Activated CD8-positive, alpha-beta memory T cell treated with anti-CD3 and anti-CD28 coated beads, Interleukin-2, amount 10 ng/mL, durations not matched to agents 7 days and 5 days (primary cell): Measurements from ENCODE around the gene PLXNA4. TPM values are rescaled to one million over a fixed set of nuclear protein-coding genes. Genes with fewer than 3 reads are reported as not detected.

Source experiments
- ATAC-seq: fragments of 150-1000 bp; cut with Tn5 transposase; one replicate; pipeline ENCODE4 v1.10.0; 2021; ENCODE audit warnings: moderate library complexity
- CTCF ChIA-PET: fragments of 350-600 bp; sonication (Branson Sonifier 250); formaldehyde crosslinking; loops from one replicate; lab custom pipeline; 2021; ENCODE audit warnings: antibody characterized with exemption; lab: Charles Lee
- DNase-seq: peaks from one replicate; pipeline ENCODE4 v3.0.0-alpha.2; 2020
- H3K27ac Mint-ChIP-seq: one replicate; pipeline ENCODE4 v1.8.0; 2021; ENCODE audit warnings: mild to moderate bottlenecking, mixed read lengths
- H3K27me3 Mint-ChIP-seq: one replicate; pipeline ENCODE4 v1.8.0; 2021; ENCODE audit warnings: mixed read lengths
- H3K36me3 Mint-ChIP-seq: one replicate; pipeline ENCODE4 v1.8.0; 2021; ENCODE audit warnings: mild to moderate bottlenecking, mixed read lengths
- H3K4me1 Mint-ChIP-seq: one replicate; pipeline ENCODE4 v1.8.0; 2021; ENCODE audit warnings: mixed read lengths
- H3K4me3 Mint-ChIP-seq: one replicate; pipeline ENCODE4 v1.8.0; 2021; ENCODE audit warnings: mild to moderate bottlenecking, moderate library complexity, mixed read lengths
- H3K9me3 Mint-ChIP-seq: one replicate; pipeline ENCODE4 v1.8.0; 2022; ENCODE audit warnings: low read depth, mixed read lengths
- total RNA-seq, 2 experiments: library from RNA; stranded (reverse); gene quantifications; one replicate each; pipeline ENCODE4 v1.2.3, GENCODE V29; 2021

PLXNA4 gene
- total RNA-seq, 2 experiments from 2014 or later, result 1.2 to 1.6 TPM

GRCh38 chr7:132441935-132442334 is 134.3 kb downstream of the PLXNA4 start:
- Mint-ChIP-seq H3K27me3 (peaks cover 24% of the 10 kb centered on the region), H3K27ac (no peak overlapping the region), H3K4me1 (peaks cover 54% of the 10 kb centered on the region), H3K36me3 (no peaks in the 10 kb centered on the region), H3K9me3 (no peaks in the 10 kb centered on the region), H3K4me3 (no peak overlapping the region)
- ATAC-seq (no peak), DNase-seq (no peak)
- CTCF ChIA-PET, result interaction anchor here (0.6 to 1.6 kb wide), 2 partner anchors 10 to 571 kb away, joined by 3 to 4 read pairs; no protein-coding TSS in a partner anchor

- Mint-ChIP-seq H3K4me1 (peaks cover 64% of the 10 kb centered on the region), H3K27ac (peak overlapping the region; percentile 31), H3K36me3 (no peaks in the 10 kb centered on the region), H3K4me3 (no peak overlapping the region), H3K27me3 (peaks cover 22% of the 10 kb centered on the region), H3K9me3 (no peaks in the 10 kb centered on the region)
- CTCF ChIA-PET, result interaction anchor here (0.6 to 1.6 kb wide), 3 partner anchors 10 to 589 kb away, joined by 3 to 4 read pairs (median 4); no protein-coding TSS in a partner anchor
- DNase-seq, result no peak
- no peak for ATAC-seq
Measured at GRCh38 chr7:132440151-132440550, 136.1 kb downstream of the PLXNA4 start.

GRCh38 chr7:132438926-132439325 is 137.3 kb downstream of the PLXNA4 start:
- Mint-ChIP-seq H3K4me3 (no peak overlapping the region), H3K27ac (no peak overlapping the region), H3K27me3 (peaks cover 20% of the 10 kb centered on the region), H3K36me3 (no peaks in the 10 kb centered on the region), H3K4me1 (peaks cover 69% of the 10 kb centered on the region), H3K9me3 (no peaks in the 10 kb centered on the region)
- ATAC-seq (no peak), DNase-seq (no peak)
- CTCF ChIA-PET, result interaction anchor here (1.4 to 3.5 kb wide), 3 partner anchors 9 to 14 kb away, joined by 4 to 17 read pairs (median 5); no protein-coding TSS in a partner anchor

- peaks cover 2% of the 10 kb centered on the region for H3K36me3 Mint-ChIP-seq
- peak; percentile 81 for DNase-seq
- peaks cover 8% of the 10 kb centered on the region for H3K27me3 Mint-ChIP-seq
- ATAC-seq, result peak; percentile 67
- H3K9me3 Mint-ChIP-seq, result no peaks in the 10 kb centered on the region
- H3K4me3 Mint-ChIP-seq, result peak overlapping the region; percentile 13
- peaks cover 76% of the 10 kb centered on the region for H3K4me1 Mint-ChIP-seq
- CTCF ChIA-PET, result interaction anchor here (1.0 to 3.5 kb wide), 4 partner anchors 10 to 120 kb away, joined by 3 to 17 read pairs (median 8); no protein-coding TSS in a partner anchor
- H3K27ac Mint-ChIP-seq, result peak overlapping the region; percentile 71
Measured at GRCh38 chr7:132437730-132438129, 138.5 kb downstream of the PLXNA4 start.

GRCh38 chr7:132436121-132436520 is 140.1 kb downstream of the PLXNA4 start:
- Mint-ChIP-seq H3K4me1 (peaks cover 88% of the 10 kb centered on the region), H3K9me3 (no peaks in the 10 kb centered on the region), H3K27ac (no peak overlapping the region), H3K36me3 (peaks cover 2% of the 10 kb centered on the region), H3K27me3 (peaks cover 3% of the 10 kb centered on the region), H3K4me3 (no peak overlapping the region)
- DNase-seq, result no peak
- no peak for ATAC-seq
- CTCF ChIA-PET, result interaction anchor here (1.7 to 3.5 kb wide), 3 partner anchors 12 to 42 kb away, joined by 4 to 17 read pairs (median 10); no protein-coding TSS in a partner anchor

- DNase-seq (peak; percentile 55), ATAC-seq (no peak)
- Mint-ChIP-seq H3K27ac (peak overlapping the region; percentile 84), H3K9me3 (no peaks in the 10 kb centered on the region), H3K36me3 (peaks cover 6% of the 10 kb centered on the region), H3K4me1 (peaks cover 96% of the 10 kb centered on the region), H3K4me3 (peak overlapping the region; percentile 51), H3K27me3 (peaks cover 3% of the 10 kb centered on the region)
- CTCF ChIA-PET, result interaction anchor here (1.2 to 3.5 kb wide), 6 partner anchors 11 to 145 kb away, joined by 3 to 17 read pairs (median 7); no protein-coding TSS in a partner anchor
Measured at GRCh38 chr7:132435016-132435990, 141.0 kb downstream of the PLXNA4 start.

GRCh38 chr7:132434041-132434440 is 142.2 kb downstream of the PLXNA4 start:
- peaks cover 9% of the 10 kb centered on the region for H3K36me3 Mint-ChIP-seq
- no peaks in the 10 kb centered on the region for H3K27me3 Mint-ChIP-seq
- no peak overlapping the region for H3K4me3 Mint-ChIP-seq
- no peaks in the 10 kb centered on the region for H3K9me3 Mint-ChIP-seq
- peaks cover 96% of the 10 kb centered on the region for H3K4me1 Mint-ChIP-seq
- ATAC-seq (no peak), DNase-seq (no peak)
- CTCF ChIA-PET, result interaction anchor here (1.0 to 3.1 kb wide), 5 partner anchors 13 to 147 kb away, joined by 3 to 9 read pairs (median 5); no protein-coding TSS in a partner anchor
- H3K27ac Mint-ChIP-seq, result peak overlapping the region; percentile 84

GRCh38 chr7:132433301-132433700 is 143.0 kb downstream of the PLXNA4 start:
- peak; percentile 17 for ATAC-seq
- CTCF ChIA-PET, result interaction anchor here (1.0 to 3.1 kb wide), 4 partner anchors 16 to 147 kb away, joined by 3 to 9 read pairs (median 7); no protein-coding TSS in a partner anchor
- Mint-ChIP-seq H3K27ac (peak overlapping the region; percentile 84), H3K36me3 (peaks cover 9% of the 10 kb centered on the region), H3K4me3 (no peak overlapping the region), H3K9me3 (no peaks in the 10 kb centered on the region), H3K4me1 (peaks cover 93% of the 10 kb centered on the region), H3K27me3 (no peaks in the 10 kb centered on the region)
- DNase-seq, result peak; percentile 71

- peak overlapping the region; percentile 14 for H3K4me3 Mint-ChIP-seq
- peaks cover 77% of the 10 kb centered on the region for H3K4me1 Mint-ChIP-seq
Measured at GRCh38 chr7:132430861-132431822, 145.1 kb downstream of the PLXNA4 start.

GRCh38 chr7:132430041-132430855 is 146.0 kb downstream of the PLXNA4 start:
- no peaks in the 10 kb centered on the region for H3K27me3 Mint-ChIP-seq
- CTCF ChIA-PET, result interaction anchor here (0.9 to 2.8 kb wide), 6 partner anchors 9 to 150 kb away, joined by 3 to 13 read pairs (median 8); no protein-coding TSS in a partner anchor
- peak overlapping the region; percentile 14 for H3K4me3 Mint-ChIP-seq
- no peak for ATAC-seq
- DNase-seq, result no peak
- peaks cover 9% of the 10 kb centered on the region for H3K36me3 Mint-ChIP-seq
- H3K4me1 Mint-ChIP-seq, result peaks cover 71% of the 10 kb centered on the region
- H3K27ac Mint-ChIP-seq, result peak overlapping the region; percentile 84
- H3K9me3 Mint-ChIP-seq, result no peaks in the 10 kb centered on the region

More at GRCh38 chr7:132430861-132431822, 145.1 kb downstream of the PLXNA4 start:
- CTCF ChIA-PET, result interaction anchor here (0.9 to 2.8 kb wide), 9 partner anchors 8 to 149 kb away, joined by 3 to 13 read pairs (median 4); no protein-coding TSS in a partner anchor
- peak overlapping the region; percentile 84 for H3K27ac Mint-ChIP-seq
- no peaks in the 10 kb centered on the region for H3K9me3 Mint-ChIP-seq
- ATAC-seq, result peak; percentile 90
- no peaks in the 10 kb centered on the region for H3K27me3 Mint-ChIP-seq
- DNase-seq, result peak; percentile 92
- peaks cover 9% of the 10 kb centered on the region for H3K36me3 Mint-ChIP-seq

- H3K36me3 Mint-ChIP-seq, result peaks cover 9% of the 10 kb centered on the region
- no peak overlapping the region for H3K4me3 Mint-ChIP-seq
- DNase-seq (no peak), ATAC-seq (no peak)
- H3K4me1 Mint-ChIP-seq, result peaks cover 60% of the 10 kb centered on the region
- no peak overlapping the region for H3K27ac Mint-ChIP-seq
- no peaks in the 10 kb centered on the region for H3K27me3 Mint-ChIP-seq
- CTCF ChIA-PET, result interaction anchor here (1.6 to 2.2 kb wide), 3 partner anchors 10 to 151 kb away, joined by 4 to 9 read pairs (median 6); no protein-coding TSS in a partner anchor
- no peaks in the 10 kb centered on the region for H3K9me3 Mint-ChIP-seq
Measured at GRCh38 chr7:132429181-132429580, 147.1 kb downstream of the PLXNA4 start.
